Measurements from ENCODE around the gene MBOAT2.
A peak's percentile ranks its signal among the peaks of the same experiment; 100 is the strongest.
"Not testable (repeated sequence)": the region's sequence is repeated elsewhere in the genome, so short reads cannot be mapped to it uniquely, and the experiment has no call there.

Gene MBOAT2

GRCh38 chr2:8957628-8958027 lies 45.9 kb downstream of the MBOAT2 start:
- no peak overlapping the region for H3K4me3 Mint-ChIP-seq
- H3K27ac Mint-ChIP-seq: no peak overlapping the region
- peaks cover 1% of the 10 kb centered on the region for H3K36me3 Mint-ChIP-seq
- no peaks in the 10 kb centered on the region for H3K4me1 Mint-ChIP-seq
- H3K9me3 Mint-ChIP-seq: peaks cover 15% of the 10 kb centered on the region
- H3K27me3 Mint-ChIP-seq: peaks cover 5% of the 10 kb centered on the region

DNA sequence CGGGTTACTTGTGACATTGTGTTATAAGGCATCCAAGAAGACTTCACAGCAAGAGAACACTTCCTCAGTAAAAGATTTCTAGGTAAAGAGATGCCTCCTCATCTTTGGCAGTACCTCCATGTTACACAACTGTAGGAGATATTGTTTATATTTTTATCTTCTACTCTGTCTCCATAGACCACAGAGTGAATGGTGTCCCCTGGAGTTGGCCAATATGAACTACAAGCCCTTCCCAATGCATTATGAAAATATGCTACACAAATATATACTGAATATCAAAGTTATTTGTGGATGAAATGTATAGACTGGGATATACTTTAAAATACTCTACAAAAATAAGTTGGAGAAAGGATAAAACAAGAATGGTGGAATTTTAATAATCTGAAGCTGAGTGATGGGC lies 46.7 kb downstream of the MBOAT2 start:
- Mint-ChIP-seq H3K4me1 (no peaks in the 10 kb centered on the region), H3K4me3 (no peak overlapping the region), H3K27me3 (peaks cover 9% of the 10 kb centered on the region), H3K9me3 (peaks cover 19% of the 10 kb centered on the region), H3K36me3 (peaks cover 4% of the 10 kb centered on the region), H3K27ac (peak overlapping the region; percentile 25)

DNA sequence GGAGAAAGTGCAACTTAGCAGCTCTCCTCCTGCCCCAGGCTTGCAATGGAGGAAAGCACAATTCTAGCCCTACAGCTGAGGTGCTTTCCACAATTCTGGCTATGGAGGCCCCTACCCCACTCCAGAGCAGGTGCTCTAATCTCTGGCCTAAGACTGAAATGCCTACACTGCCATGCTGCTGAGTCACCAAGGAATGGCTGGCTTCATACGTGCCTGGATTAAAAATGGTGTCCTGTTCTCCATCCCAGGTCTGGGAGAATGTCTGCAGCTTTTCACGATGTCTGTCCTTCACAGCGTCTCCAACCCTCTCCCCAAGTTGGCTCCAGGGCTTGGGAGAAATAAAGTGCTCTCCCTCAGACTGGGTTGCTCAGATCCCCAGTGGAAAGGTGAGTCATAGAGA lies 48.5 kb downstream of the MBOAT2 start:
- no peak overlapping the region for H3K4me3 Mint-ChIP-seq

DNA sequence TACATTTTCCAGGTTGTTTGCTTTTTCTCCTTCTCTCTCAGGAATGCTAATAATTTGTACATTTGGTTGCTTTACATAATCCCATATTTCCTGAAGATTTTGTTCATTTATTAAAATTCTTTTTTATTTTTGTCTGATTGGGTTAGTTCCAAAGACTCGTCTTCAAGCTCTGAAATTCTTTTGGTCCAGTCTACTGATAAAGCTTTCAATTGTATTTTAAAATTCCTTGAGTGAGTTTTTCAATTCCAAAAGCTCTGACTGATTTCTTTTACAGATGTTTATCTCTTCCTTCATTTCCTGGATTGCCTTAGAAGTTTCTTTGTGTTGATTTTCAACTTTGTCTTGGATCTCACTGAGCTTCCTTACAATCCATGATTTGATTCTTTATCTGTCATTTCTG lies 50.0 kb downstream of the MBOAT2 start:
- Mint-ChIP-seq H3K27ac (no peak overlapping the region), H3K4me1 (no peaks in the 10 kb centered on the region), H3K36me3 (peaks cover 4% of the 10 kb centered on the region), H3K4me3 (no peak overlapping the region), H3K9me3 (peaks cover 19% of the 10 kb centered on the region), H3K27me3 (peaks cover 12% of the 10 kb centered on the region)

More for the DNA sequence above, 48.5 kb downstream of the MBOAT2 start:
- Mint-ChIP-seq H3K4me1 (no peaks in the 10 kb centered on the region), H3K36me3 (peaks cover 4% of the 10 kb centered on the region), H3K27ac (no peak overlapping the region), H3K9me3 (peaks cover 19% of the 10 kb centered on the region), H3K27me3 (peaks cover 12% of the 10 kb centered on the region)

- Mint-ChIP-seq H3K4me1 (no peaks in the 10 kb centered on the region), H3K9me3 (no peaks in the 10 kb centered on the region), H3K36me3 (no peaks in the 10 kb centered on the region), H3K4me3 (no peak overlapping the region), H3K27me3 (no peaks in the 10 kb centered on the region), H3K27ac (no peak overlapping the region)
These were observed 63.9 kb downstream of the MBOAT2 start for GRCh38 chr2:8939486-8940114.

DNA sequence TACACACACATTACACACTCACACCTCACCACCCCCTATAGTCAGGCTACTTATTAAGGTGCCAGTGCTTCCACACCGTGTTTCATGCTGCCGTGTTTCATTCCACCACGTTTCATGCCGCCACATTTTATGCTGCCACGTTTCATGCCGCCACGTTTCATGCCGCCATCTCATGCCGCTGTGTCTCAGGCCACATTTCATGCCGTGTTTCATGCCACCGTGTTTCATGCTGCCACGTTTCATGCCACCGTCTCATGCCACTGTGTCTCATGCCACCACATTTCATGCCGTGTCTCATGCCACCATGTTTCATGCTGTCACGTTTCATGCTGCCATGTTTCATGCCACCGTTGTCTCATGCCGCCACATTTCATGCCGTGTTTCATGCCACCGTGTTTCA lies 65.1 kb downstream of the MBOAT2 start:
- Mint-ChIP-seq H3K9me3 (no peaks in the 10 kb centered on the region), H3K4me1 (no peaks in the 10 kb centered on the region), H3K36me3 (no peaks in the 10 kb centered on the region), H3K27me3 (no peaks in the 10 kb centered on the region), H3K27ac (no peak overlapping the region), H3K4me3 (no peak overlapping the region)

GRCh38 chr2:8935982-8936381 lies 67.5 kb downstream of the MBOAT2 start:
- H3K4me1 Mint-ChIP-seq: no peaks in the 10 kb centered on the region
- no peak overlapping the region for H3K4me3 Mint-ChIP-seq
- no peak overlapping the region for H3K27ac Mint-ChIP-seq
- no peaks in the 10 kb centered on the region for H3K27me3 Mint-ChIP-seq
- H3K9me3 Mint-ChIP-seq: no peaks in the 10 kb centered on the region
- no peaks in the 10 kb centered on the region for H3K36me3 Mint-ChIP-seq

GRCh38 chr2:8934338-8934737 lies 69.1 kb downstream of the MBOAT2 start:
- Mint-ChIP-seq H3K4me1 (no peaks in the 10 kb centered on the region), H3K27me3 (no peaks in the 10 kb centered on the region), H3K36me3 (no peaks in the 10 kb centered on the region), H3K4me3 (no peak overlapping the region), H3K9me3 (no peaks in the 10 kb centered on the region), H3K27ac (no peak overlapping the region)

GRCh38 chr2:8932702-8933101 lies 70.8 kb downstream of the MBOAT2 start:
- no peaks in the 10 kb centered on the region for H3K9me3 Mint-ChIP-seq
- no peaks in the 10 kb centered on the region for H3K27me3 Mint-ChIP-seq

DNA sequence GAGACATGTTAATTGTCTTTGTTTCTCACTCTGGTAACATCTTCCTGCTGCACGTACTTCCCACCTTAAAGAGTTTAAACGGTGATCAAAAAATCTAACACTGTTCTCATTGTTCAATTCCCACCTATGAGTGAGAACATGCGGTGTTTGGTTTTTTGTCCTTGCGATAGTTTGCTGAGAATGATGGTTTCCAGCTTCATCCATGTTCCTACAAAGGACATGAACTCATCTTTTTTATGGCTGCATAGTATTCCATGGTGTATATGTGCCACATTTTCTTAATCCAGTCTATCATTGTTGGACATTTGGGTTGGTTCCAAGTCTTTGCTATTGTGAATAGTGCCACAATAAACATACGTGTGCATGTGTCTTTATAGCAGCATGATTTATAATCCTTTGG lies 73.3 kb downstream of the MBOAT2 start:
- not testable (repeated sequence) for H3K27ac Mint-ChIP-seq, H3K9me3 Mint-ChIP-seq, H3K4me3 Mint-ChIP-seq, H3K36me3 Mint-ChIP-seq, H3K27me3 Mint-ChIP-seq, H3K4me1 Mint-ChIP-seq

More at GRCh38 chr2:8932702-8933101, 70.8 kb downstream of the MBOAT2 start:
- Mint-ChIP-seq H3K36me3 (no peaks in the 10 kb centered on the region), H3K4me1 (no peaks in the 10 kb centered on the region), H3K27ac (no peak overlapping the region), H3K4me3 (no peak overlapping the region)

DNA sequence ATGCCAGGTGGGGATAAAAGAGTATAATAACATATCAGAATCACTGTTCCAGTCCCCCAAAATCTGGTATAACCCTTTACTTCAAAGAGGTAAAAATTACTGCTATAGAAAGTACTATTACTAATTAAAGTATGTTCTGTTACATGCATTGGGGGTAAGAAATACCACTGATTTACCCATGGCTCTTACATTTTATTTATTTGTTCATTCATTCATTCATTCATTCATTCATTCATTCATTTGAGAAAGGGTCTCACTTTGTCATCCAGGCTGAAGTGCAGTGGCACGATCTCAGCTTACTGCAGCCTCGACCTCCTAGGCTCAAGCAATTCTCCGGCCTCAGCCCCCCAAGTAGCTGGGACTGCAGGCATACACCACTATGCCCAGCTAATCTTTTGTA lies 74.4 kb downstream of the MBOAT2 start:
- no peaks in the 10 kb centered on the region for H3K9me3 Mint-ChIP-seq
- no peaks in the 10 kb centered on the region for H3K36me3 Mint-ChIP-seq
- H3K27me3 Mint-ChIP-seq: no peaks in the 10 kb centered on the region
- no peak overlapping the region for H3K27ac Mint-ChIP-seq
- no peaks in the 10 kb centered on the region for H3K4me1 Mint-ChIP-seq
- no peak overlapping the region for H3K4me3 Mint-ChIP-seq

- Mint-ChIP-seq H3K27me3 (peaks cover 1% of the 10 kb centered on the region), H3K9me3 (no peaks in the 10 kb centered on the region), H3K4me1 (no peaks in the 10 kb centered on the region), H3K4me3 (no peak overlapping the region), H3K27ac (no peak overlapping the region), H3K36me3 (no peaks in the 10 kb centered on the region)
These were observed 75.7 kb downstream of the MBOAT2 start for GRCh38 chr2:8927510-8928455.

- Mint-ChIP-seq H3K27me3 (peaks cover 5% of the 10 kb centered on the region), H3K4me1 (no peaks in the 10 kb centered on the region), H3K9me3 (no peaks in the 10 kb centered on the region), H3K36me3 (no peaks in the 10 kb centered on the region), H3K4me3 (no peak overlapping the region), H3K27ac (no peak overlapping the region)
These were observed 77.1 kb downstream of the MBOAT2 start for GRCh38 chr2:8926356-8926755.

GRCh38 chr2:8925411-8925810 lies 78.1 kb downstream of the MBOAT2 start:
- no peaks in the 10 kb centered on the region for H3K4me1 Mint-ChIP-seq
- peaks cover 5% of the 10 kb centered on the region for H3K27me3 Mint-ChIP-seq
- H3K27ac Mint-ChIP-seq: no peak overlapping the region
- no peak overlapping the region for H3K4me3 Mint-ChIP-seq
- no peaks in the 10 kb centered on the region for H3K9me3 Mint-ChIP-seq
- no peaks in the 10 kb centered on the region for H3K36me3 Mint-ChIP-seq

GRCh38 chr2:8923183-8923582 lies 80.3 kb downstream of the MBOAT2 start:
- H3K36me3 Mint-ChIP-seq: no peaks in the 10 kb centered on the region
- H3K4me1 Mint-ChIP-seq: no peaks in the 10 kb centered on the region
- no peak overlapping the region for H3K27ac Mint-ChIP-seq
- no peak overlapping the region for H3K4me3 Mint-ChIP-seq
- peaks cover 5% of the 10 kb centered on the region for H3K27me3 Mint-ChIP-seq
- no peaks in the 10 kb centered on the region for H3K9me3 Mint-ChIP-seq

DNA sequence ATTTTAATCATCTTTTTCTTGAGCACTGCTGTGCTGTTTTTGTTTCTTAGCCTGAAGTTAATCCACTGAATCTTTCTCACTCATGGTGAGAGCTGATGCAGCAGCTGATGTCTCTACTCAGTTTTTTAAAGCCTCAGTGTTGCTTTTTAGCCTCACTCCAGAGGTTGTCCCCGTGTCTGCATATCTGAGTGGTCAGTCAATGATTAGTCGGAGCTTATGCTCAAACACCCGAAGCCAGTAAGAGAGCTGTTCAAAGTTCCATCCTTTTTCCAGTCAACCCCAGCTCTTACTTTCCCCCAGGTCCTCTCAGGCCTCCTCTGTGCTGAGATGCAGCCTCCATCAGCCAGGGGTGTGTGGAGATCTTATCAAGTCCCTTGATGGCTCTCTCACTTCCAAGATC lies 81.1 kb downstream of the MBOAT2 start:
- Mint-ChIP-seq H3K4me1 (no peaks in the 10 kb centered on the region), H3K27ac (no peak overlapping the region), H3K27me3 (peaks cover 5% of the 10 kb centered on the region), H3K9me3 (no peaks in the 10 kb centered on the region), H3K36me3 (no peaks in the 10 kb centered on the region), H3K4me3 (no peak overlapping the region)
